Mesenteric fat pad (tissue), 1 donor: ENCODE data around the gene ITLN2. TPM values are rescaled to one million over a fixed set of nuclear protein-coding genes. Genes with fewer than 3 reads are reported as not detected.
"Not testable (repeated sequence)": the region's sequence is repeated elsewhere in the genome, so short reads cannot be mapped to it uniquely, and the experiment has no call there.

ENCODE experiments used
- DNase-seq: peaks from one replicate; pipeline ENCODE4 v3.0.0-alpha.2; 2020; ENCODE audit warnings: low spot score
- long read RNA-seq: library from polyadenylated mRNA; unstranded; transcript quantifications from one replicate; pipeline ENCODE4 v2.0.0, GENCODE V29; 2020
- total RNA-seq: library from RNA; stranded (reverse); fragmentation: NEBNext Ultra II Directional; extraction: Animal tissue kit (Norgen Biotek cat#: 25700); gene quantifications from one replicate; pipeline ENCODE4 v1.2.1, GENCODE V29; 2021
- donor health status: DM: yes; HTN: yes; CAD: no.

Gene ITLN2
- total RNA-seq = not detected
- long read RNA-seq = 0 reads

DNA sequence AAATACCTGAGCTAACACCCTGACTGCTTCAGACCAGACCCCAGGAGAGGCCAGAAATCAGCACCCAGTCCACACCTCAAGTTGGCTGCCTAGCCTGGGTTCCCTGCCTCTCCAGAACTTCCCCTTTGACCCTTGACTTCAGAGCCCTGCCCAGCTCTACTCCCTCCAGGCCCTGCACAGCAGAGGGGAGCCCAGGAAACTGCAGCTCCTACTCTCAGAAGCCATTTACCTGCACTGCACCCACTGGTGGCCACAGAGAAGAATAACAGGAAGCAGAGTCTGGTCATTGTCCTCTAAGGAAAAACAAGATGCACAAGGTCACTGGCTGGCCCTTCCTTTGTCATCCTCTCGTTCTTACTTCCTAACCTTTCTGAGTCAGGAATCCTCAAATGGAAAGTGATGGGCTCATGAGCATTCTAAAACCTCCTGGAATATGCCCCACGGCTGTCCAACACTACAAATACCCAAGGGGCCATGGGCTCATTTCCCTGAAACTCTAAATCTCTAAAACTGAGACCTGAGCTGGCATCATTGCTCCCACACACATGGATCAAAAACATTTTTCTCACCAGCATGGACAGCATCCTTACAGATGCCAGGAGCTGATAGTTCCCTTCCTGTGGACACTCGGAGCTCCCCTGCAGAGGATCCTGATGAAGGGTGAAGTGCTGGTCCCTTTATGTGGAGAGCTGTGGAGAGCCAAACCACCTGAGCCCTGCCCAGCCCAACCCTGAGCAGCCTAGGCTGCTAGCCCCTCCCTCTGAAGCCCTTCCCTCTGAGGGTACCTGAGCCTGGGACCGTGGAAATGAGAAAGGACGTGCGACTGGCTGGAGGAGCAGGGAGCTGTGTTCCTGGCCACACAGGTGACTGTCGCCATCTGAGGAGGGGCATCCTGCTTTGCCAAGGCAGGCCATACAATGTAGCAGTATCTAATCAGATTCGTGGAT, at the start of gene ITLN2:
Gene ITLN2, minus strand, starts transcription at position 652 of the 947 bp plus-strand sequence. Its CDS starts 68 bp downstream, at position 584.
- DNase-seq = peak; percentile 51

DNA sequence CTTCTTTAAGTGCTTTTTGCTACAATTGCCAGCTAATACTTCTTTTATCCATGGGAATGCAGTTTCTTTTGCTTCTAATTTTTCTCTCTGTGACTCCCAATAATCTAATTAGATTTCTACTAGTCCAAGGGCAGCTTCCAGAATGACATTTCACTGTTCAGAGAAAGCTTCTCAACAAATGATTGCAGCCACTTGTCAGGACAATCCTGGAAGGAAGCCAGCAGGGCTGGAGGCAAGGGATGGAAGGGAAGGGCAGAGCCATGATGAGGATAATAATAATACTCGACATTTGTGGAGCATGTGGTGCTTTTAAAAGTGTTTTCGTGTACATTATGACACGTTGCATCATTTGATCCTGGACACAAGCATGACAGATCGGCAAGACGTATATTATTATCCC, 46.9 kb upstream of the ITLN2 start:
- DNase-seq = no peak

DNA sequence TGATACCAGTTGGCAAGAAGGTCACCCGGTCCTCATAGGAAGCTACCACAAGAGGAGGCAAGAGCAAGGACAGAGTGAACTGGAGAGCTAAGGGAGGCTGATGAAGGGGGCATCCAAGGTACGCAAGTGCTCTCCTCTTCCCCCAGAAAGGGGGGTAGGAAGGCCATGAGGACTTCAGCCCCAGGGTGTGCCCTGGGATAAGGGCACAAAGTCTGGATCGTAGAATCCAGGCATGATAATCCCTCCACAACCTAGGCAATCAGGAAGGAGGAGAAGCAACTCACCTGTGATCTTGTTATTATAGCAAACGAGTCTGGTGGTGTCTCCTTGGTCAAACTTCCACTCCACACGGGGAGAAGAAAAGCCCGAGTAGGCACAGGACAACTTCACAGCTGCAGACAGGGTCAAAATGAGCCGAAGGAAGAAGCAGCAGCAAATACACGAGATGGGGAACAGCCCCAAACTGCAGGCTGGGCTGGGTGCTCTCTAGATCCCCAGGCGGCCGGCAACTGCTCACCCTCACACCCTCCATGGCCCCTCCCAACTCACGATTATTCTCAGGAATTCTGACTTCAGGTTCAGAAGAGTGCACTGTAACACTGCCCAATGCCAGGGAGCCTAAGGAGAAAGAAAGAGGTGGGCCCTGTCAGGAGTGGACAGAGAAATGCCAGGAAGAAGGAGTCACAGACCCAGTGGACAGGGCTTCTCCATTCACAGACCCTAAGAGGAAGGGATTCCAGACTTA, 46.3 kb upstream of the ITLN2 start:
- no peak for DNase-seq

DNA sequence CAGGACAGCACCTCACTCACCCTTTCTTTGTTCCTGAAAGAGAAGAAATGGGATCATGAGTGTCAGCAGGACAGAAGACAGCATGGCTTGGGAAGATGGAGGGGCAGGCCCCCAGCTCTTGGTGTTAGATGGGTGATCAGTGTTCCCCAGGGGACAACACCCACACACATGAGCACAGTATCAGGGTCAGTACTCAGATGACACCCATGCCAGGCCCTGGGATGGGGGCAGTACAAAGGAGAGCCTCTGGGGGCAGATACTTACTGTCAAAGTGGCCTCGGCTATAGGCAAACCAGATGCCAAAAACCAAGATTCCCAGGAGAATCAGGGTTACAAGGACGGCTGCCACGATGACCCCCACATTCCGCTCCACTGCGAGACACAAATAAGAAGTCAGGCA, 44.8 kb upstream of the ITLN2 start:
- DNase-seq = no peak

DNA sequence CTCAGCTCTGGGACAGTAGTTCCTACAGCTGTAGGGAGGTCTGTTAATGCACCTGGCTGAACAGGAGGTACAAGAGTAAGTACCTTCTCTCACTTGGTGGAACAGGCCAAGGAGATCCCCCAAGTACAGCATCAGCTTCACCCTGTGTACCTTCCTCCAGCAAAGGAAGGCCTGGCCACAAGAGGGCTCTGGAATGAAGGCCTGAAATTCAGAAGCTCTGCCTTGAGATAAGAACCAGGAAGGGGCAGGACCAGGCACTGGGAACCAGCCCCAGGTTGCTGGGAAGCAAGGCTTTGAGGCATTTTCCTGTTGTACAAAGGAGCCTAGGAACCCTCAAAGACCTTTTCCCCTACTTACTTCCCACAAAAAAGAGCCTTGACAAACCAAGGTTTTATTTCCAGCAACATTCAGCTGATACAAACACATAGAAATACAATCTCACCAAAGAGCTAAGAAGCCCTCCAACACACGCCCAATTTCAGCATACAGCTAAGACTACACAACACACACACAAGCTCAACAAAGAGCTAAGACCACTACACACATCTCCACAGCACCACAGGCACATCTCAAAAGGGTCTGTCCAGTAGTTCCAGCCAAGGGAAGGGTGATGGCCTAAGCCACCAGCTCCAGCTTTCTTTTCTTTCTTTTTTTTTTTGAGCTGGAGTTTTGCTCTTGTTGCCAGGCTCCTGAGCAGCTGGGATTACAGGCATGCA, 42.9 kb upstream of the ITLN2 start:
- no peak for DNase-seq

DNA sequence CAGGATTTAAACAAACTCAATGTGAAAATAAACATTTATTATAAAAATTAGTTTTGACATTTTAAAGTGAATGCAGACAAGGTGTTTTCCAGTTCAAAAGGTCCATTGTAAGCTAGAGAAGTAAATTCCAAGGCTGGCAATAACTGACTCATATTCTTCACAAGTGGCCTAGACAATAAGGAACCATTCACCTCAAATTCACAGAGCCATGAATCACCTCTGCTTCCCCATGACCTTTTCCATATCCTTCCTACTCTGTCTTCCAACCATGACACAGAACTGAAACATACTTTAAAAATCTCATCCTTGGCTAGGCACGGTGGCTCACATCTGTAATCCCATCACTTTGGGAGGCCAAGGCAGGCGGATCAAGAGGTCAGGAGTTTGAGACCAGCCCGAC, 41.6 kb upstream of the ITLN2 start:
- DNase-seq = no peak

DNA sequence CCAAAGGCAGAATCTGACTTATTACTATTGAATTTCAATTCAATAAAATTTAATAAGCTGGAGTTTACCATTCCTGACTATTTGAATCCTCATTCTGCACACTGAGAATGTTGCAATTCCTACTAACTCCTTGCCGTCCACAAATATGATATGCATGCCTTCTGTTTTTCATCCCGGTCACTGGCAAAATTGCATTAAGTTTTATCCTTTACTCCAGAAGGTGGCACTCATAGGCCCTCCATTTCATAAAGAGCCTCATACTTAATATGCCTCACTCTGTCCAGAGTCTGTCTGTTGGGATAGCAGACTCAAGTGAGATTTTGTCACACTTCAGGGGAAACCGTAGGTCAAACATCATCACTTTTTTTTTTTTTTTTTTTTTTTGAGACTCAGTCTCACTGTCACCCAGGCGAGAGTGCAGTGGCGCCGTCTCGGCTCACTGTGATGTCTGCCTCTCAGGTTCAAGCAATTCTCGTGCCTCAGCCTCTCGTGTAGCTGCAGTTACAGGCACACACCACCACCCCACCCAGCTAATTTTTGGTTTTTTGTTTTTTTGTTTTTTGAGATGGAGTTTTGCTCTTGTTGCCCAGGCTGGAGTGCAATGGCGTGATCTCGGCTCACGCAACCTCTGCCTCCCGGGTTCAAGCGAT, 39.1 kb upstream of the ITLN2 start:
- no peak for DNase-seq

DNA sequence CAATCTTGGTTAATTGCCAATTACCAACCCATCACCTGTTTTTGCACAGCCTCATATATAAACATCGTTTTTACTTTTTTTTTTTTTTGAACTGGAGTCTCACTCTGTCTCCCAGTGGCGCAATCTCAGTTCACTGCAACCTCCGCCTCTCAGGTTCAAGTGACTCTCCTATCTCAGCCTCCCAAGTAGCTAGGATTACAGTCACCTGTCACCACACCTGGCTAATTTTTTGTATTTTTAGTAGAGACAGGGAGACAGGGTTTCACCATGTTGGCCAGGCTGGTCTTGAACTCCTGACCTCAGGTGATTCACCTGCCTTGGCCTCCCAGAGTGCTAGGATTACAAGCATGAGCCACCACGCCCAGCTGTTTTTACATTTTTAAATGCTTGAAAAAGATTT, 37.4 kb upstream of the ITLN2 start:
- DNase-seq = not testable (repeated sequence)

DNA sequence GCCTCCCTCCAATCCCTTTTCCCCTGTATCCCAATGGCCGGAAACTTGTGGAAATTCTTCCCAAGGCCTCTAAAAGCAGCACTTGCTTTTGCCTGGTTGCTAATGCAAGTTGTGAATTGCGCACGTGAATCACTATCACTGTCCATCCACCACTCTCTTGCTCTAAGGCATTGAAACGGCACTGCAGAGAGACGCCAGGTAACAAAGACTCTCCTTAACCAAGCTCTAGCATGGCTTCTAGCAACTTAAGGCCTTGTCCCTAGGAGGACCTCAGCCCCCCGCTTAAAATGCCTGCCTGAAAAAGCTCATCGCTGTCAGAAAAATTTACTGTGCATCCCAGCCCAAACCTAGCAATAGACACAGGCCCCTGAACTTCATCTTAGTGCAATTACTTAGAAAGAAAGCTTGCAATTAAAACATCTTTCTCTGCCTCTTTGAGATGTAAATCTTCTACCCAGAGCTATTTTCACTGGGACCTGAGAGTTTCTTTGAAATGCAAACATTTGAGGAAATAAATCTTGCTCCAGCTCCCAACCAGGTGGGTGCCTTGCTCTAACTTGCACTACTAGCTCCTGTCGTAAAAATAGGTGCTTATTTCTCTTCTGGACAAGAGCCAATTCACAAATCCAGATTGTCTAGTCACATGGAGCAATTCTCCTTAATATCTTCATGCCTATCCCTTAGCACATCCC, 32.9 kb upstream of the ITLN2 start:
- no peak for DNase-seq

DNA sequence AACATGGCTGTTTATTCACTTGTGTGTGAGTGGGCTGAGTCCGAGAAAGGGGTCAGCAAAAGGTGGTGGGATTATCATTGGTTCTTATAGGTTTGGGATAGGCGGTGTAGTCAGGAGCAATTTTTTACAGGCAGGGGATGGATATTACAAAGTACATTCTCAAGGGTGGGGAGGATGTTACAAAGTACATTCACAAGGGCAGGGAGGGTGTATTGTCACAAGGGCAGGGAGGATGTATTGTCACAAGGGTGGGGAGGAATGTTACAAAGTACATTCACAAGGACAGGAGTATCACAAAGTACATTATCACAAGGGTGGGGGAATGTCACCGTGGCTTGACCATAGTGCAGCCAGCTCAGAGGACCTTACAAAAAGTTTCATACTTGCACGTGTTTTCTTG, 31.1 kb upstream of the ITLN2 start:
- no peak for DNase-seq

DNA sequence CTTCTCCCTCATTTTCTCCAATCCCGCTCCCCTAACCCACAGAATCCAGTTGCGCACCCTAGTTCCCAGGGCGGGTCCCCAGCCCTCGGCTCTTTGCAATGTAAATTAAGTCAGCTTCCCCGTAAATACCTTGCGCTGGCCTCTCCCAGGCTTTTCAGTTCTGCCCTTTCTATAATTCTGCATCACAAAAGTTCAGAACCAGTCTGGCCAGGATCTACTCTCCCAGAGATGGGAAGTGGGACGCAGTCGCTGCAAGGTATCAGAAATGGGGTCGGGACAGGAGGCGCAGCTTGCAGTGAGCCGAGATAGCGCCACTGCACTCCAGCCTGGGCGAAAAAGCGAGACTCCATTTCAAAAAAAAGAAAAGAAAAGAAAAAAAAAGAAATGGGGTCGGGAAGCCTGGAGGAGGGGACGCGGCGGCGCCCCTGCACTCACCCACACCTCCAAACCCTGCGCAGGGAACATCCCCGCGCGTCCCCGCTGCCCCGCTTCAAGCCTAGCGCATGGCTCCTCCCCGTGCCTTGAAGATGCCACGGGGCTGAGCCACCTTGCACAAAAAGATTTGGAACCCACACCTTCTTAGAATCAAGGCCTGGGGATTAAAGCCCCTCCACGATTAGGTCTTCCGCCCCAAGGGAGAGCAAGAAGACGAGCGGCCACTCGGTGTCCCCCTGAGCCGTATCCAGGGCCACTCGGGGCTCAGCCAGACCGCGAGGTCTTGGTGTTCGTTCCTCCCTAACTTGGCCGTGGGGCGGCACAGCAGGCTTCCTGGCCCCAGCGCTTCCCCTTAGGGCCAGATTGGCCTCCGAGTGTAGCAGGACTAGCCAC, 27.2 kb upstream of the ITLN2 start:
- no peak for DNase-seq

DNA sequence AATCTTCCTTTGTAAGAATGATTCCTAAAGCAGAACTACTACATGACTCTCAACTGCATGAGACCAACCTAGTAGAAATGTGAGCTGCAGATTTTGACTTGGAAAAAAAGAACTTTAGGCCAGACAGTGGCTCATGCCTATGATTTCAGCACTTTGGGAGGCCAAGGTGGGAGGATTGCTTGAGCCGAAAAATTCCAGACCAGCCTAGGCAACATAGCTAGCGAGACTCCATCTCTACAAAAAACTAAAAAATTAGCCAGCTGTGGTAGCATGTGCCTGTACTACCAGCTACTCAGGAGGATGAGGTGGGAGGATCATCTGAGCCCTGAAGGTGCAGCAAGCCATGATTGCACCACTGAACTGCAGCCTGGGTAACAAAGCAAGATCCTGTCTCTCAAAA, 24.7 kb upstream of the ITLN2 start:
- DNase-seq = no peak

DNA sequence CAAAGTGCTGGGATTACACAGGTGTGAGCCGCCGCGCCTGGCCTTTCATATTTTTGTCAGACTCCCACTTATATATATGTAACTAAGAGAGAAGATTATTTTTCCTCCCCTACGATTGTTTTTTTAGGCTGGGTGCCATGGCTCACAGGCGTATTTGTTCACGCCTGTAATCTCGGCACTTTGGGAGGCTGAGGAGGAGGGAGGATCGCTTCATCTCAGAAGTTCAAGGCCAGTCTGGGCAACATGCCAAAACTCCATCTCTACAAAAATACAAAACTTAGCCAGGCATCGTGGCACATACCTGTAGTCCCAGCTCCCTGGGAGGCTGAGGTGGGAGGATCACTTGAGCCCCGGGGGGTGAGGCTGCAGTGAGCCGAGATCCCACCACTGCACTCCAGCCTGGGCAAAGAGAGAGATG, 23.9 kb upstream of the ITLN2 start:
- no peak for DNase-seq

DNA sequence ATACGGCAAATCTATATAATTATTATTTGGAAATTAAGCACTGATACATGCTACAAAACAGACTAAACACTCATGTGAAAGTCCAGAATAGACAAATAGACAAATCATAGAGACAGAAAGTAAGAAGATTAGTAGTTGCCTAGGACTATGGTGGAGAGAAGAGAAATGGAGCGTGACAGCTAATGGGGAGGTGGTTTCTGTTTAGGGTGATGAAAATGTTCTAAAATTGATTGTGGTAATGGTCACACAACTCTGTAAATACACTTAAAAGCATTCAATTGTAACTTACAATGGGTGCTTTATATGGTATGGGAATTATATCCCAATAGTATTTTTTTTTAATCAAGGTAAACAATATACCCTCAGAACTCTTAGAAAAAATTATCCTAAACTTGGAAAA, 20.4 kb upstream of the ITLN2 start:
- DNase-seq = no peak

DNA sequence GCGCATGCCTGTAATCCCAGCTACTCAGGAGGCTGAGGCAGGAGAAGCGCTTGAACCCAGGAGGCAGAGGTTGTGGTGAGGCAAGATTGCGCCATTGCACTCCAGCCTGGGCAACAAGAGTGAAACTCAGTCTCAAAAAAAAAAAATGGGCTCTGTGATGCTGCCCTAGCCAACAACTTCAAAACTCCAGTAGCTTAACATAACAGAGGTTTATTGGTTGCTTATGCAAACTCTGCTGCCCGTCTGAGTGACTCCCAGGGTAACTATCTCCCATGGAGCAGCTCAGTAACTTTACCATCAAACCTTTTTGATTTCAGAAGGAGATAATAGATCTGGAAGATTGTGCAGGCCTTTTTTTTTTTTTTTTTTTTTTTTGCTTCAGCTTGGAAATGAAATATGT, 18.9 kb upstream of the ITLN2 start:
- DNase-seq = no peak

DNA sequence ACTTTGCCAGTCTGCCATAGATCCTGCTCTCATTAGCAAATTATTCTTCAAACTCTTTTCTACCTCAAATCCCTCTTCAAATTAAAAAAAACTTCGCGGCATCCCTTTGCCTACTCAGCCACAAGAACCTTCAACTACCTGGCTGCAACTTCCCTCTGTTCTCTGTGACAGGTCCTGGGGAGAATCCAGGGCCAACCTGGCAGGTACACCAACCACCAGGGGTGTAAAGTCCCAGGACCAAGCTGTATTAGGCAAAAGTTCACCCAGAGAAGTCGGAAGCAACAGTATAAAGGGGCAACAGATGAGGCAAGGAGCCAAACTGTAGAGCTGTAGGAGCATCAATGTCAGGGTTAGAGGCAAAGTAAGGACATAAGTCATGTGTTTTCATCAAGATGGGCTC, 18.3 kb upstream of the ITLN2 start:
- DNase-seq = no peak

DNA sequence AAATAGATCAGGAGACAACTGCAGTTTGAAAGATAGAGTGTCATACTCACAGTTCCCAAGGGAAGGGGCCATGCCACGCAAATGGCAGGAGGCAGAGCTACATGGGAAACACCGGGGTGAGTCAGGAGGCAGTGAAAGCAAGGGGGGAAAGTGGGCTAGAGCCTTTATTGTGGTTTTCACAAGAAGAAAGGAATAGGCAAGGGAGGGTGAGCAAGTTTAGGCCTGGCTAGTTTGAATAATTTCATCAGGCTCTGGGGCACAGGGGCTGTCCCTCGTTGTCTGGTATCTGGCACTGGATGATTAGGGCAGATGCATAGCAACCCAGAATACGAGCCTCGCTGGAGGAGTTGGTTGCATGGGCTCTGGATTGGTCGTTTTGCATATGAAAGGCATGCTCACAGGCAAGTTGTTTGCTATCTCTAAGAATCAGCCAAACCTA, 17.0 kb upstream of the ITLN2 start:
- no peak for DNase-seq

DNA sequence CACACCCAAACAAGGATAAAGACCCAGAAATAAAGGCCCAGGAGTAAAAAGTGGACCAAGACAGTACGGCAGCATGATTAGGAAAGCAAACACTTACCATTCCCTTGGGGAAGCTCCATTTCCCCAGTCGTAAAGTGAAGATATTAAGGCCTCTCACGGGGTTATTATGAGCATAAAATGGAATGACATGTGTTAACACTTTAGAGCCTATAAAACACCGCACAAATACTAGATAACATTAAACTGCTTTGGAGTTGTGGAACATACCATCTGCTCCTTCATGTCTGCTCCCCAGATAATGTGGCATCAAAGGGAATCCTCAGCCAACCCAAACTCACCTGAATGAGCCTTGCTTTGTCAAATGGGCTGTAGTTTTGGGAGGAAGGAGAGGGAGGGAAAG, 8.9 kb upstream of the ITLN2 start:
- no peak for DNase-seq

DNA sequence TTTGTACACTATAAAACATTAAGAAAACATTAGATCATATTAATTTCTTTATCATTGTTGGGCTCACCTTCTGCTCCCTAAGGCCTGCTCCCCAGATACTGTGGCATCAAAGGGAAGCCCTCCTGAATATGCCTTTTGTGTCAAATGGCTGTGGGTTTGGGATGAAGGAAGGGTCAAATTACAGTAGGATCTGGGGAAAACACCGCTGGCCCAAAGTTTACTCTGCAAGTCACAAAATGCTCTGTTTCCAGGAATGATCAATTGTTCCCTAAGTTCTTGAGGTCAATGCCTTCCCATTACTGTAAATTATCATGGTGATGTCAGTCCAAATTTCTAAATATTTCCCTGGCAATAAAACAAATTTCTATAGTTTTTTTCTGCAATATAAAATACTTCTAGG, 6.8 kb upstream of the ITLN2 start:
- peak; percentile 6 for DNase-seq

DNA sequence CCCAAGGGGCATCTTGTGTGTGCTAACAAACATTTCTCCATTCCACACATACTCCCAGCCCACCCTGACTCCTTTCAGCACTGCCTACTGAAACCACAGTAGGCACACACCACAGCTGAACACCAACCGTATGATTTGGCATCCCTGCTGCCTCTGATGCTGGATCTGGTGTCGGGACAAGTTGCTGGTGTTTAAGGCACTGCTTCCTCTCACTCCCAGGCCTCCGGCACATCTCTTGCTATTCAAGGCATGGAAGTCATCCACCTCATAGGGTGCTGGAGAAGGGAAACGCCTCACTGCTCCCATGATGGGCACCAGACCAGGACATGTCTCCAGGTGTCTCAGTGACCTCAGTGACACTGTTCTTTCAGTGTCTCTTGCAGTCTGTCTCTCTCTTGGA, 2.4 kb upstream of the ITLN2 start:
- DNase-seq = peak; percentile 28
